Panc1 (cell line): ENCODE results near the gene NFX1. TPM values are rescaled to one million over a fixed set of nuclear protein-coding genes. Genes with fewer than 3 reads are reported as not detected.
"Not testable (repeated sequence)": the region's sequence is repeated elsewhere in the genome, so short reads cannot be mapped to it uniquely, and the experiment has no call there.

Experiments
- ATAC-seq: fragments of 200-7000 bp; cut with Tn5 transposase; 2 replicates; pipeline ENCODE4 v1.9.1; 2020; ENCODE audit warnings: mild to moderate bottlenecking, moderate library complexity
- BruUV-seq: library from RNA; stranded (reverse); fragments of 400-500 nt; replicated peaks from 2 replicates; lab custom pipeline; 2021; lab: Mats Ljungman, UMichigan
- CTCF ChIA-PET: fragments of 300-600 bp; sonication (Branson Sonifier 250); formaldehyde crosslinking; loops from one replicate; lab custom pipeline; 2022; ENCODE audit warnings: antibody characterized with exemption; lab: Charles Lee
- POLR2A ChIA-PET: fragments of 300-600 bp; sonication (Branson Sonifier 250); formaldehyde crosslinking; loops from one replicate; lab custom pipeline; 2022; ENCODE audit warnings: antibody characterized with exemption; lab: Charles Lee
- DNase-seq: peaks from one replicate; pipeline ENCODE4 v3.0.0-alpha.2; 2010; ENCODE audit warnings: low read depth, low spot score
- H3K27ac ChIP-seq: 2 replicates; pipeline ENCODE4 v1.5.1; 2011; ENCODE audit warnings: mild to moderate bottlenecking, low read length, inconsistent platforms
- H3K27me3 ChIP-seq: fragments of 200-500 bp; sonication (Bioruptor generic); 2 replicates; pipeline ENCODE4 v1.6.0; 2014; ENCODE audit warnings: low read length, inconsistent platforms; ENCODE audit not compliant: control insufficient read depth, insufficient read depth
- H3K36me3 ChIP-seq: fragments of 200-500 bp; sonication (Bioruptor generic); 2 replicates; pipeline ENCODE4 v1.5.1; 2014; ENCODE audit warnings: inconsistent platforms, mild to moderate bottlenecking, low read length, moderate library complexity; ENCODE audit not compliant: control insufficient read depth, insufficient read depth
- H3K4me1 ChIP-seq: 2 replicates; pipeline ENCODE4 v1.5.1; 2011; ENCODE audit warnings: inconsistent platforms, mild to moderate bottlenecking, low read length, moderate library complexity; ENCODE audit not compliant: control insufficient read depth, insufficient read depth
- H3K4me3 ChIP-seq, 2 experiments: 2 replicates each; pipeline ENCODE4 v1.5.1; 2011 to 2012; ENCODE audit warnings: low read depth in 2 of 2, low read length in 2 of 2, mild to moderate bottlenecking in 2 of 2, inconsistent platforms in 1 of 2, moderate library complexity in 1 of 2
- H3K9me3 ChIP-seq: fragments of 200-500 bp; sonication (Bioruptor generic); 2 replicates; pipeline ENCODE4 v1.5.1; 2014; ENCODE audit warnings: low read depth, mild to moderate bottlenecking, inconsistent platforms, low read length, moderate library complexity; ENCODE audit not compliant: control insufficient read depth, insufficient read depth
- POLR2AphosphoS5 ChIP-seq: IDR thresholded peaks from 2 replicates; pipeline ENCODE4 v1.6.1; 2012; ENCODE audit warnings: mild to moderate bottlenecking, low read depth, low read length, moderate library complexity
- SIN3A ChIP-seq: IDR thresholded peaks from 2 replicates; pipeline ENCODE4 v1.6.1; 2012; ENCODE audit warnings: low read depth, mild to moderate bottlenecking, low read length, moderate library complexity, borderline replicate concordance; ENCODE audit not compliant: insufficient read depth
- TCF7L2 ChIP-seq: IDR thresholded peaks from 2 replicates; pipeline ENCODE4 v1.6.1; 2011; ENCODE audit warnings: mild to moderate bottlenecking, low read depth, low read length, inconsistent platforms
- in situ Hi-C: cut with HindIII; loops from 2 replicates; pipeline ENCODE4 v1.10.0; 2016; ENCODE audit warnings: low sequenced_read_pairs, low pct_unique_long_range_greater_than_20kb
- intact Hi-C: fragments of 100-400 bp; cut with micrococcal nuclease; formaldehyde crosslinking; loops from one replicate; pipeline ENCODE4 v1.10.0; 2022; ENCODE audit not compliant: unreplicated experiment
- total RNA-seq: library from RNA; stranded (reverse); gene quantifications from one replicate; pipeline ENCODE4 v1.2.1, GENCODE V29; 2021; ENCODE audit not compliant: unreplicated experiment
- TF ChIP-seq, protein P1 (sequence below), 2 experiments: IDR thresholded peaks; 2 replicates each; pipeline ENCODE4 v1.6.1; 2011 to 2012; ENCODE audit warnings: low read depth in 2 of 2, control low read depth in 1 of 2, low read length in 1 of 2, mild to moderate bottlenecking in 1 of 2, moderate library complexity in 1 of 2; ENCODE audit not compliant: insufficient read depth in 1 of 2
- TF ChIP-seq, protein P2 (sequence below): fragments of 450-650 bp; IDR thresholded peaks from 2 replicates; pipeline ENCODE4 v1.5.1; 2017; ENCODE audit warnings: mild to moderate bottlenecking

The NFX1 gene
- total RNA-seq, 1 experiment from 2014 or later = 38.1 TPM

DNA sequence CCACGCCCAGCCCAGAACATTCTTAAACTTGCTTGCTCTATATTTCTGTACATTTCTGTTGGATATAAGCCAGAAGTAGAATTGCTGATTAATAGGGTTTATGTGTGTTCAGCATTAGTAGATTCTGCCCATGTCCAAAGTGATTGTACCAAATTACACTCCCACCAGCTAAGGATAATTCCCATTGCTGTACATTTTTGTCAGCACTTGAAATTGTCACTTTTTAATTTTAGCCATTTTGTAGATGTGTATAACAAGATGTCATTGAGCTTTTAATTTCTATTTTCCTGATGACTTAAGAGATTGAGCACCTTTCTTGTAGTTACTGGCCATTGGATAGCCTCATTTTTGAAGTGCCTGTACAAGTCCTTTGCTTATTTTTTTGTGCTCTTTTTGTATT, 65.6 kb downstream of the NFX1 start:
- BruUV-seq = no TSS peak
- TF ChIP-seq, protein P1, sequence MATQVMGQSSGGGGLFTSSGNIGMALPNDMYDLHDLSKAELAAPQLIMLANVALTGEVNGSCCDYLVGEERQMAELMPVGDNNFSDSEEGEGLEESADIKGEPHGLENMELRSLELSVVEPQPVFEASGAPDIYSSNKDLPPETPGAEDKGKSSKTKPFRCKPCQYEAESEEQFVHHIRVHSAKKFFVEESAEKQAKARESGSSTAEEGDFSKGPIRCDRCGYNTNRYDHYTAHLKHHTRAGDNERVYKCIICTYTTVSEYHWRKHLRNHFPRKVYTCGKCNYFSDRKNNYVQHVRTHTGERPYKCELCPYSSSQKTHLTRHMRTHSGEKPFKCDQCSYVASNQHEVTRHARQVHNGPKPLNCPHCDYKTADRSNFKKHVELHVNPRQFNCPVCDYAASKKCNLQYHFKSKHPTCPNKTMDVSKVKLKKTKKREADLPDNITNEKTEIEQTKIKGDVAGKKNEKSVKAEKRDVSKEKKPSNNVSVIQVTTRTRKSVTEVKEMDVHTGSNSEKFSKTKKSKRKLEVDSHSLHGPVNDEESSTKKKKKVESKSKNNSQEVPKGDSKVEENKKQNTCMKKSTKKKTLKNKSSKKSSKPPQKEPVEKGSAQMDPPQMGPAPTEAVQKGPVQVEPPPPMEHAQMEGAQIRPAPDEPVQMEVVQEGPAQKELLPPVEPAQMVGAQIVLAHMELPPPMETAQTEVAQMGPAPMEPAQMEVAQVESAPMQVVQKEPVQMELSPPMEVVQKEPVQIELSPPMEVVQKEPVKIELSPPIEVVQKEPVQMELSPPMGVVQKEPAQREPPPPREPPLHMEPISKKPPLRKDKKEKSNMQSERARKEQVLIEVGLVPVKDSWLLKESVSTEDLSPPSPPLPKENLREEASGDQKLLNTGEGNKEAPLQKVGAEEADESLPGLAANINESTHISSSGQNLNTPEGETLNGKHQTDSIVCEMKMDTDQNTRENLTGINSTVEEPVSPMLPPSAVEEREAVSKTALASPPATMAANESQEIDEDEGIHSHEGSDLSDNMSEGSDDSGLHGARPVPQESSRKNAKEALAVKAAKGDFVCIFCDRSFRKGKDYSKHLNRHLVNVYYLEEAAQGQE (IDR thresholded peaks at IDR 0.05; ENCODE audit: insufficient read depth in 1 of 2, low read depth in 2 of 2, low read length in 1 of 2) = no peak
- TF ChIP-seq SIN3A (no peak), TCF7L2 (no peak), POLR2AphosphoS5 (no peak)
- TF ChIP-seq, protein P2, sequence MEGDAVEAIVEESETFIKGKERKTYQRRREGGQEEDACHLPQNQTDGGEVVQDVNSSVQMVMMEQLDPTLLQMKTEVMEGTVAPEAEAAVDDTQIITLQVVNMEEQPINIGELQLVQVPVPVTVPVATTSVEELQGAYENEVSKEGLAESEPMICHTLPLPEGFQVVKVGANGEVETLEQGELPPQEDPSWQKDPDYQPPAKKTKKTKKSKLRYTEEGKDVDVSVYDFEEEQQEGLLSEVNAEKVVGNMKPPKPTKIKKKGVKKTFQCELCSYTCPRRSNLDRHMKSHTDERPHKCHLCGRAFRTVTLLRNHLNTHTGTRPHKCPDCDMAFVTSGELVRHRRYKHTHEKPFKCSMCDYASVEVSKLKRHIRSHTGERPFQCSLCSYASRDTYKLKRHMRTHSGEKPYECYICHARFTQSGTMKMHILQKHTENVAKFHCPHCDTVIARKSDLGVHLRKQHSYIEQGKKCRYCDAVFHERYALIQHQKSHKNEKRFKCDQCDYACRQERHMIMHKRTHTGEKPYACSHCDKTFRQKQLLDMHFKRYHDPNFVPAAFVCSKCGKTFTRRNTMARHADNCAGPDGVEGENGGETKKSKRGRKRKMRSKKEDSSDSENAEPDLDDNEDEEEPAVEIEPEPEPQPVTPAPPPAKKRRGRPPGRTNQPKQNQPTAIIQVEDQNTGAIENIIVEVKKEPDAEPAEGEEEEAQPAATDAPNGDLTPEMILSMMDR = no peak
- ChIA-PET CTCF (no interaction called here), POLR2A (no interaction called here)
- Histone ChIP-seq H3K36me3 (no peaks in the 10 kb centered on the region), H3K4me3 (no peak overlapping the region), H3K4me1 (no peaks in the 10 kb centered on the region), H3K27ac (no peak overlapping the region), H3K9me3 (no peaks in the 10 kb centered on the region), H3K27me3 (no peaks in the 10 kb centered on the region)
- ATAC-seq (no peak), DNase-seq (no peak)
- intact Hi-C loops (no loop called here), in situ Hi-C loops (no loop called here)

DNA sequence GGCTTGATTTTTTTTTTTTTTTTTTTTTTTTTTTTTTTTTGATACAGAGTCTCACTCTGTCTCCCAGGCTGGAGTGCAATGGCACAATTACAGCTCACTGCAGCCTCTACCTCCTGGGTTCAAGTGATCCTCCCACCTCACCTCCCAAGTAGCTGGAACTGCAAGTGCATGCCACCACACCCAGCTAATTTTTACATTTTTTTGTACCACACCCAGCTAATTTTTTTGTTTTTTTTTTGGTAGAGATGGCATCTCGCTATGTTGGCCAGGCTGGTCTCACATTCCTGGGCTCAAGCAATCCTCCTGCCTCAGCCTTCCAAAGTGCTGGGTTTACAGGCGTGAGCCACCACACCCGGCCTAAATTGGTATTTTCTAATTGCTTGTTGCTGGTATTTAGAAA, 68.3 kb downstream of the NFX1 start:
- CTCF ChIA-PET = interaction anchor here (0.6 kb wide), 1 partner anchor 159 kb away, joined by 4 read pairs; no protein-coding TSS in a partner anchor
- in situ Hi-C loops, H3K36me3 ChIP-seq, H3K9me3 ChIP-seq, H3K27ac ChIP-seq, ATAC-seq, intact Hi-C loops, DNase-seq, H3K4me1 ChIP-seq, POLR2A ChIA-PET, H3K27me3 ChIP-seq, BruUV-seq, H3K4me3 ChIP-seq: not testable (repeated sequence)

DNA sequence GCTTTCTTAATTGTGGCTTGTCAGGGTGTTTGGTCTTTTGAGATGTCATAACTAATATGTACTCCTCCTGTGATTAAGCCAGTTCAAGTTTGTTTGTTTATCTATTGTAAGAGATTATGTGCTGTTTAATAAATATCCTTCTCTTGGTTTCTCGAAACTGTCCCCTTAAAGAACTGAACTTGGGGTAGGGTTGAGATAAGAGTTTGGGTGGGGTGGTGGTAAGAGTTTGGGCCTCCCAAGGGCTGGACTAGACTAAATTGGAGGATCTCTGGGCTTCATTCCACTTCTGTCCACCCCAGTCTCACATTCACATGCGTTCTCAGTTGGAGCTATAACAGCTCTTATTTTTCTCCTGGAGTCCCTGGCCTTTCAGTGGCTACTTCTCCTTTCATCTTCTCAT, 73.8 kb downstream of the NFX1 start:
- no TSS peak for BruUV-seq
- H3K9me3 ChIP-seq = no peaks in the 10 kb centered on the region
- in situ Hi-C loops (no loop called here), intact Hi-C loops (no loop called here)
- DNase-seq (no peak), ATAC-seq (no peak)
- H3K27me3 ChIP-seq = no peaks in the 10 kb centered on the region
- H3K27ac ChIP-seq = no peak overlapping the region
- POLR2A ChIA-PET = no interaction called here
- TF ChIP-seq, protein P1 (IDR thresholded peaks at IDR 0.05; ENCODE audit: insufficient read depth in 1 of 2, low read depth in 2 of 2, low read length in 1 of 2) = no peak
- no peak for TF ChIP-seq SIN3A
- TF ChIP-seq, protein P2 = no peak
- no peaks in the 10 kb centered on the region for H3K36me3 ChIP-seq
- H3K4me3 ChIP-seq = no peak overlapping the region
- H3K4me1 ChIP-seq = no peaks in the 10 kb centered on the region
- CTCF ChIA-PET = interaction anchor here (0.8 kb wide), 1 partner anchor 11 kb away, joined by 3 read pairs; no protein-coding TSS in a partner anchor

DNA sequence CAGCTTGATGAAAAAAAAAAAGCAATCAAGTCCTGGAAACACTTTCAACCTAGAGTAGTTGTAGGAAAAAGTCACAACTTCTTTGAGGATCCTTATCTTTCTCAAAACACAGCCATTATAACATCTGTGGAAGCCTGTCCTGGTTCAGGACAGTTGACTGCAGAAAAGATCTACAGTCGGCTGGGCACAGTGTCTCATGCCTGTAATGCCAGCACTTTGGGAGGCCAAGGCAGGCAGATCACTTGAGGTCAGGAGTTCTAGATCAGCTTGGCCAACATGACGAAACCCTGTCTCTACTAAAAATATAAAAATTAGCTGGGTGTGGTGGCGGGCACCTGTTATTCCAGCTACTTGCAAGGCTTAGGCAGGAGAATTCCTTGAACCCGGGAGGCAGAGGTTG, 74.5 kb downstream of the NFX1 start:
- DNase-seq, in situ Hi-C loops, H3K4me3 ChIP-seq, H3K36me3 ChIP-seq, H3K9me3 ChIP-seq, POLR2A ChIA-PET, H3K27ac ChIP-seq, ATAC-seq, intact Hi-C loops, BruUV-seq, H3K27me3 ChIP-seq, H3K4me1 ChIP-seq: not testable (repeated sequence)
- CTCF ChIA-PET = interaction anchor here (0.8 kb wide), 1 partner anchor 10 kb away, joined by 3 read pairs; no protein-coding TSS in a partner anchor
